ENCODE data around the gene ETS1.

ETS1 gene

DNA sequence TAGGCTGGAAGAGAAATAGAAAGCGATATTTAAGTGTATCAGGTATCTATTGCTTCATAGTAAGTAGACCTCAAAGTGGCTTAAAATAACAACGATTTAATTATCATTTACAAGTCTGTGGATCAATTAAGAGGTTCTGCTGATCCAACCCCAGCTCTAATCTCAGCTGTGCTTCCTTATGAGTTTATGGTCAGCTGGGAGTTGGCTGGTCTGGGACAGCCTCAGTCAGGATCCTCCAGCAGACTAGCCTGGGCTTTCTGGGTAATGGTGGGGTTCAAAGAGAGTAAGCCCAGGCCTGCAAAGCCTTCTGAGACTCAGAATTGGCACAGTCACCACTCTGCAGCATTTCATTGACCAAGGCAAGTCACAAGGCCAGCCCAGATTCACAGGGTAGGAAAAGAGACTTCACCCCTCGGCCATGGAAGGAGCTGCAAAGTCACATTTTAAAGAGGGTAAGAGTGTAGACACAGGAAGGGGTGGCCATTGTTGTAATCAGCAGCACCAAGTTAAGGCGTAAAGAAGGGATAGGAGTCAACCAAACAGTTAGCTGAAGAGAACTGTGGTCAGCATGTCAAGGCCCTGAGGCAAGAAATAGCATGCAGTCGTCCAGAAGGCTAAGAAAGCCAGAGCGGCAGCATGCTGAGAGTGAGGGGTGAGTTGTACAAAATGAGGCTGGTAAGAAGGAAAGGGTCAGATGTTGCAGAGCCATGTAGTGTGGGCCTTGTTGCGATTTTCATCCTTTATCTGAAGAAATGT is 168.2 kb downstream of the ETS1 start:
- no peak overlapping the region for H3K27ac ChIP-seq (ENCODE audit: low read depth, low read length, poor library complexity, severe bottlenecking)
- H4K20me1 ChIP-seq (ENCODE audit: insufficient read depth, low read length) = no peaks in the 10 kb centered on the region
- H3K9me3 ChIP-seq (ENCODE audit: low read length) = no peaks in the 10 kb centered on the region
- H3K27me3 ChIP-seq (ENCODE audit: insufficient read depth, low read length) = no peaks in the 10 kb centered on the region
- H3F3A ChIP-seq (ENCODE audit: insufficient read depth, low read length) = no peaks in the 10 kb centered on the region
- no peaks in the 10 kb centered on the region for H3K9me2 ChIP-seq (ENCODE audit: low read depth, low read length)
- no peaks in the 10 kb centered on the region for H3K79me2 ChIP-seq (ENCODE audit: insufficient read depth, low read length)
- peaks cover 27% of the 10 kb centered on the region for H3K4me1 ChIP-seq (ENCODE audit: insufficient read depth, low read length, severe bottlenecking)
- no peak overlapping the region for H3K4me3 ChIP-seq (ENCODE audit: low read depth, low read length, poor library complexity, severe bottlenecking)
- TF ChIP-seq EZH2 (IDR thresholded peaks at IDR 0.05; ENCODE audit: borderline replicate concordance, low read length) = no peak
- TF ChIP-seq, protein P1, sequence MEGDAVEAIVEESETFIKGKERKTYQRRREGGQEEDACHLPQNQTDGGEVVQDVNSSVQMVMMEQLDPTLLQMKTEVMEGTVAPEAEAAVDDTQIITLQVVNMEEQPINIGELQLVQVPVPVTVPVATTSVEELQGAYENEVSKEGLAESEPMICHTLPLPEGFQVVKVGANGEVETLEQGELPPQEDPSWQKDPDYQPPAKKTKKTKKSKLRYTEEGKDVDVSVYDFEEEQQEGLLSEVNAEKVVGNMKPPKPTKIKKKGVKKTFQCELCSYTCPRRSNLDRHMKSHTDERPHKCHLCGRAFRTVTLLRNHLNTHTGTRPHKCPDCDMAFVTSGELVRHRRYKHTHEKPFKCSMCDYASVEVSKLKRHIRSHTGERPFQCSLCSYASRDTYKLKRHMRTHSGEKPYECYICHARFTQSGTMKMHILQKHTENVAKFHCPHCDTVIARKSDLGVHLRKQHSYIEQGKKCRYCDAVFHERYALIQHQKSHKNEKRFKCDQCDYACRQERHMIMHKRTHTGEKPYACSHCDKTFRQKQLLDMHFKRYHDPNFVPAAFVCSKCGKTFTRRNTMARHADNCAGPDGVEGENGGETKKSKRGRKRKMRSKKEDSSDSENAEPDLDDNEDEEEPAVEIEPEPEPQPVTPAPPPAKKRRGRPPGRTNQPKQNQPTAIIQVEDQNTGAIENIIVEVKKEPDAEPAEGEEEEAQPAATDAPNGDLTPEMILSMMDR (IDR thresholded peaks at IDR 0.05; ENCODE audit: low read length) = no peak
- no peak overlapping the region for H2AFZ ChIP-seq (ENCODE audit: low read length)
- no peak overlapping the region for H3K9ac ChIP-seq (ENCODE audit: low read length)
- no peak overlapping the region for H3K4me2 ChIP-seq (ENCODE audit: low read length)
- H3K36me3 ChIP-seq (ENCODE audit: insufficient read depth, low read length) = no peaks in the 10 kb centered on the region

DNA sequence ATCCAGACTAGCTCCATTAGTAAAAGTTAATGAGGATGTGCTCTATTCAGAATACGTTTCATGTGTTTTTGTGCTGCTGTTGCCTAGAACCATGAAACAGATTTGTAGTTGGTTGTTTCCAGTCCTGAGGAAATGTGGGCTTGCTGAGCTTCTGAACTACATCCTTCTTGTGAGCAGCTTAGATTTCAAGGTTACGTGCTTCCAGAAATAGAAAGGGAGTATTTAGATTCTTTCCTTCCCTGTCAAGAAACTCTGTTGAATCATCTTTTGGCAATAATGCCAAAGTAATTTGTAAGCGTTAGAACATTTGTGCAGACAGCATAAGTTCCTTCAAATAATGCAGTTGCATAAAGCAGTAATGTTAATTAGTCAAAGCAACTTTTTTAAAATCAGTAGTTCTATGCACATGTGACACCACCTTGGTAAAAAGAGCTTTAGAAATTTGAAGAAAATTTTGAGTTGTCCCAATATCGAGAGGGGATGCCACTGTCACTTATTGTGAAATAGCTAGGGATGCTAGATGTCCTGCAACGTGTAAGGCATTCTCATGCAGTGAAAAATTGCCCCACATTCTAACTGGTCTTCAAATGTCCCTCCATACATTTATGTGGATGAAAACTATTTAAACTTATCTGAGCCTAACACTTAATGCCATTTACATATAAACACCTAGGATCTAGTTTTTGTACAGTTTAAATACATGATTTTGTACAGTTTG is 169.6 kb downstream of the ETS1 start:
- no peak overlapping the region for H3K4me3 ChIP-seq (ENCODE audit: low read depth, low read length, poor library complexity, severe bottlenecking)
- no peaks in the 10 kb centered on the region for H3K9me2 ChIP-seq (ENCODE audit: low read depth, low read length)
- no peaks in the 10 kb centered on the region for H3K79me2 ChIP-seq (ENCODE audit: insufficient read depth, low read length)
- no peak for TF ChIP-seq EZH2 (IDR thresholded peaks at IDR 0.05; ENCODE audit: borderline replicate concordance, low read length)
- TF ChIP-seq, protein P1 (IDR thresholded peaks at IDR 0.05; ENCODE audit: low read length) = no peak
- H4K20me1 ChIP-seq (ENCODE audit: insufficient read depth, low read length) = no peaks in the 10 kb centered on the region
- no peaks in the 10 kb centered on the region for H3K9me3 ChIP-seq (ENCODE audit: low read length)
- H3K36me3 ChIP-seq (ENCODE audit: insufficient read depth, low read length) = no peaks in the 10 kb centered on the region
- no peaks in the 10 kb centered on the region for H3F3A ChIP-seq (ENCODE audit: insufficient read depth, low read length)
- H3K4me1 ChIP-seq (ENCODE audit: insufficient read depth, low read length, severe bottlenecking) = peaks cover 19% of the 10 kb centered on the region
- H3K9ac ChIP-seq (ENCODE audit: low read length) = no peak overlapping the region
- H3K4me2 ChIP-seq (ENCODE audit: low read length) = no peak overlapping the region
- H3K27me3 ChIP-seq (ENCODE audit: insufficient read depth, low read length) = no peaks in the 10 kb centered on the region
- no peak overlapping the region for H3K27ac ChIP-seq (ENCODE audit: low read depth, low read length, poor library complexity, severe bottlenecking)
- H2AFZ ChIP-seq (ENCODE audit: low read length) = no peak overlapping the region

DNA sequence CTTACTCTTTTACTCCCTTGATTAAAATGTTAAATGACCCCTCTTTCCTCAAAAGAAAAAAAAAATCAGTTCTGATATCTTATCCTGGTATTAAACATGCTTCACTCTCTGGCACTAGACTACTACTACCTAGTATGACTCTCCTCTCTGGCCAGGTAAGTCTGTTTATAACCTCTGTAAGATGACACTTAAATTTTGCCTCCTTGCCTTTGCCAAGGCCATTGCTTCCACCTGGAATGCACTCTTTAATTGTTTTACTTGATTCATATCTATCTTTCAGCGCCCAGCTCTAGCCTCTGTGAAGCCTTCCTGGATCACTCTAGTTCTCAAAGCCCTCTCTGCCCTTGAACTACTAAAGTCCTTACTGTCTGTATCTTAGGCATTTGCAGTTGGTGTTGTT is 170.4 kb downstream of the ETS1 start:
- Histone ChIP-seq H3K9me3 (ENCODE audit: low read length) (no peaks in the 10 kb centered on the region), H3K4me2 (ENCODE audit: low read length) (no peak overlapping the region), H4K20me1 (ENCODE audit: insufficient read depth, low read length) (no peaks in the 10 kb centered on the region)

More for the DNA sequence above, 170.4 kb downstream of the ETS1 start:
- no peaks in the 10 kb centered on the region for H3K36me3 ChIP-seq (ENCODE audit: insufficient read depth, low read length)
- no peaks in the 10 kb centered on the region for H3K9me2 ChIP-seq (ENCODE audit: low read depth, low read length)
- no peaks in the 10 kb centered on the region for H3K79me2 ChIP-seq (ENCODE audit: insufficient read depth, low read length)
- no peak overlapping the region for H3K27ac ChIP-seq (ENCODE audit: low read depth, low read length, poor library complexity, severe bottlenecking)
- no peaks in the 10 kb centered on the region for H3F3A ChIP-seq (ENCODE audit: insufficient read depth, low read length)
- TF ChIP-seq, protein P1 (IDR thresholded peaks at IDR 0.05; ENCODE audit: low read length) = no peak
- H3K4me1 ChIP-seq (ENCODE audit: insufficient read depth, low read length, severe bottlenecking) = peaks cover 11% of the 10 kb centered on the region
- no peak overlapping the region for H3K9ac ChIP-seq (ENCODE audit: low read length)
- H3K4me3 ChIP-seq (ENCODE audit: low read depth, low read length, poor library complexity, severe bottlenecking) = no peak overlapping the region
- no peak overlapping the region for H2AFZ ChIP-seq (ENCODE audit: low read length)
- H3K27me3 ChIP-seq (ENCODE audit: insufficient read depth, low read length) = no peaks in the 10 kb centered on the region

All from OCI-LY1 (cell line).